H1 (cell line): Measurements from ENCODE around the gene ENPP3. TPM values are rescaled to one million over a fixed set of nuclear protein-coding genes. Genes with fewer than 3 reads are reported as not detected.

Experiments used
- CHD1 ChIP-seq: IDR thresholded peaks from 2 replicates; pipeline ENCODE4 v1.6.1; 2012; ENCODE audit warnings: low read depth, low read length, improper control_type of control experiment
- CHD7 ChIP-seq: fragments of 300-600 bp; sonication (generic); IDR thresholded peaks from 2 replicates; pipeline ENCODE4 v1.7.1; 2012; ENCODE audit warnings: low read length, moderate library complexity, mild to moderate bottlenecking, inconsistent platforms; ENCODE audit not compliant: insufficient replicate concordance
- EP300 ChIP-seq, 2 experiments: IDR thresholded peaks; 1 replicate in 1 of 2; 2 replicates in 1 of 2; pipeline ENCODE4 v1.6.1; 2011 to 2012; ENCODE audit warnings: low read depth in 2 of 2, low read length in 2 of 2, mild to moderate bottlenecking in 2 of 2, borderline replicate concordance in 1 of 2, inconsistent platforms in 1 of 2, moderate library complexity in 1 of 2
- EZH2 ChIP-seq: fragments of 200-600 bp; sonication (generic); IDR thresholded peaks from 2 replicates; pipeline ENCODE4 v1.7.1; 2012; ENCODE audit warnings: low read depth, mild to moderate bottlenecking, moderate library complexity, low read length, inconsistent platforms; ENCODE audit not compliant: severe bottlenecking
- NANOG ChIP-seq: IDR thresholded peaks from 2 replicates; pipeline ENCODE4 v1.6.1; 2011; ENCODE audit warnings: low read length, low read depth, mild to moderate bottlenecking, inconsistent platforms; ENCODE audit not compliant: insufficient read depth, poor library complexity, severe bottlenecking
- PHF8 ChIP-seq: fragments of 200-600 bp; sonication (generic); conservative IDR thresholded peaks from 2 replicates; pipeline ENCODE4 v1.7.1; 2012; ENCODE audit warnings: low read depth, mild to moderate bottlenecking, inconsistent platforms, low read length, moderate library complexity
- polyA plus RNA-seq, 7 experiments: library from polyadenylated mRNA; depleted of rRNA in 3 of 7; stranded (reverse) in 5 of 7; unstranded in 2 of 7; fragments of >200 nt in 5 of 7; fragments of 200-250 nt in 2 of 7; gene quantifications; 1 replicate in 5 of 7; 2 replicates in 1 of 7; 4 replicates in 1 of 7; pipeline versions ENCODE4 v1.2.1 to v1.2.3, GENCODE V29; 2011 to 2013; ENCODE audit warnings: missing spikeins in 2 of 7, mixed read lengths in 2 of 7
- total RNA-seq: library from RNA; stranded (reverse); fragmentation: NEBNext Ultra II Directional; extraction: Animal tissue kit (Norgen Biotek cat#: 25700); gene quantifications from 2 replicates; pipeline ENCODE4 v1.2.1, GENCODE V29; 2021

ENPP3 gene
- total and polyA plus RNA-seq, 2 of the 8 experiments (the other 6 are each of a cell fraction or from before 2014, with no cell fraction given), result 0.11 TPM; not detected in 1

- no peak for TF ChIP-seq CHD7
- no peak for TF ChIP-seq PHF8
- no peak for TF ChIP-seq EZH2
- no peak for TF ChIP-seq EP300 (IDR thresholded peaks at IDR 0.05; ENCODE audit: borderline replicate concordance in 1 of 2, low read depth in 2 of 2, low read length in 2 of 2)
- TF ChIP-seq CHD1, result no peak
- no peak for TF ChIP-seq NANOG
- TF ChIP-seq, all 59 proteins: peak for 0
Observed at GRCh38 chr6:131763749-131764148, 126.6 kb downstream of the ENPP3 start (continued).
